Measurements from ENCODE around the gene FAM110C. TPM values are rescaled to one million over a fixed set of nuclear protein-coding genes. Genes with fewer than 3 reads are reported as not detected.

Gene FAM110C
- total and polyA plus RNA-seq, 2 of the 8 experiments (the other 6 are each of a cell fraction or from before 2014, with no cell fraction given), result 4.8 to 13.2 TPM

DNA sequence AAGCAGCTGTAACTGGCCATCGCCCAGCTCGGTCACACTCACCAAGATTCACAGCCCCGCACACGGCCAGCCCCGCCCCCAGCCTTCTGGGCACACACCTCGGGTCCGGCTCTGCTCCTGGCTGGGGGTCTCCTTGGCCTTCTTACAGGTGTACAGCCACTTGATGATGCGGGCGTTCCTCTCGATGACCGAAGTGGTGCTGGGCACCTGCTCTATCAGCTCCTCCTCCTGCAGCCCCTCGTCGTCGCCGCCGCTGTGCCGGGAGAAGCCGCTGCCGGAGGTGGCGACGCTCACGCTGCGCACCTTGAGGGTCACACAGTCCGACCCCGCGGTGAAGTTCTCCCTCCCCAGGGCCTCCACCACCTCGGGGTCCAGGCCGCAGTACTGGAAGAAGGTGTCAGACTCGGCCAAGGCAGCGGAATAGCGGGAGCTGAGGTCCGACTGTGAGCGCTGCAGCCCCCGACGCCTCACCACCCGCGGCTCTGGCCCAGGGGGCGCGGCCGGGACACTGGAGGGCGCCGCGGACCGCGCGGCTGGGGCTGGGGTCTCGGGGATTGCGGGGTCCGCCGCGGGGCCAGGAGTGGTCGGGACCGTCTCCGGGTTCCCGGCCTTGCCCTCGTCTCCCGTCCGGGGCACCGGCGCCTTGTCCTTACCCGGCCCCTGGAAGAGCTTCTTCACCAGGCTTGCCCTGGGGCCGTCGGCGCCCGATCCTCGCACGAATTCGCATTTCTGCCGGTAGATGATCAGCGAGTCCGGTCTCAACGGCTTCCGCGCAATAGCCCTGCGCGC, 769 bp downstream of the FAM110C start (continued):
- TF ChIP-seq, protein P1, sequence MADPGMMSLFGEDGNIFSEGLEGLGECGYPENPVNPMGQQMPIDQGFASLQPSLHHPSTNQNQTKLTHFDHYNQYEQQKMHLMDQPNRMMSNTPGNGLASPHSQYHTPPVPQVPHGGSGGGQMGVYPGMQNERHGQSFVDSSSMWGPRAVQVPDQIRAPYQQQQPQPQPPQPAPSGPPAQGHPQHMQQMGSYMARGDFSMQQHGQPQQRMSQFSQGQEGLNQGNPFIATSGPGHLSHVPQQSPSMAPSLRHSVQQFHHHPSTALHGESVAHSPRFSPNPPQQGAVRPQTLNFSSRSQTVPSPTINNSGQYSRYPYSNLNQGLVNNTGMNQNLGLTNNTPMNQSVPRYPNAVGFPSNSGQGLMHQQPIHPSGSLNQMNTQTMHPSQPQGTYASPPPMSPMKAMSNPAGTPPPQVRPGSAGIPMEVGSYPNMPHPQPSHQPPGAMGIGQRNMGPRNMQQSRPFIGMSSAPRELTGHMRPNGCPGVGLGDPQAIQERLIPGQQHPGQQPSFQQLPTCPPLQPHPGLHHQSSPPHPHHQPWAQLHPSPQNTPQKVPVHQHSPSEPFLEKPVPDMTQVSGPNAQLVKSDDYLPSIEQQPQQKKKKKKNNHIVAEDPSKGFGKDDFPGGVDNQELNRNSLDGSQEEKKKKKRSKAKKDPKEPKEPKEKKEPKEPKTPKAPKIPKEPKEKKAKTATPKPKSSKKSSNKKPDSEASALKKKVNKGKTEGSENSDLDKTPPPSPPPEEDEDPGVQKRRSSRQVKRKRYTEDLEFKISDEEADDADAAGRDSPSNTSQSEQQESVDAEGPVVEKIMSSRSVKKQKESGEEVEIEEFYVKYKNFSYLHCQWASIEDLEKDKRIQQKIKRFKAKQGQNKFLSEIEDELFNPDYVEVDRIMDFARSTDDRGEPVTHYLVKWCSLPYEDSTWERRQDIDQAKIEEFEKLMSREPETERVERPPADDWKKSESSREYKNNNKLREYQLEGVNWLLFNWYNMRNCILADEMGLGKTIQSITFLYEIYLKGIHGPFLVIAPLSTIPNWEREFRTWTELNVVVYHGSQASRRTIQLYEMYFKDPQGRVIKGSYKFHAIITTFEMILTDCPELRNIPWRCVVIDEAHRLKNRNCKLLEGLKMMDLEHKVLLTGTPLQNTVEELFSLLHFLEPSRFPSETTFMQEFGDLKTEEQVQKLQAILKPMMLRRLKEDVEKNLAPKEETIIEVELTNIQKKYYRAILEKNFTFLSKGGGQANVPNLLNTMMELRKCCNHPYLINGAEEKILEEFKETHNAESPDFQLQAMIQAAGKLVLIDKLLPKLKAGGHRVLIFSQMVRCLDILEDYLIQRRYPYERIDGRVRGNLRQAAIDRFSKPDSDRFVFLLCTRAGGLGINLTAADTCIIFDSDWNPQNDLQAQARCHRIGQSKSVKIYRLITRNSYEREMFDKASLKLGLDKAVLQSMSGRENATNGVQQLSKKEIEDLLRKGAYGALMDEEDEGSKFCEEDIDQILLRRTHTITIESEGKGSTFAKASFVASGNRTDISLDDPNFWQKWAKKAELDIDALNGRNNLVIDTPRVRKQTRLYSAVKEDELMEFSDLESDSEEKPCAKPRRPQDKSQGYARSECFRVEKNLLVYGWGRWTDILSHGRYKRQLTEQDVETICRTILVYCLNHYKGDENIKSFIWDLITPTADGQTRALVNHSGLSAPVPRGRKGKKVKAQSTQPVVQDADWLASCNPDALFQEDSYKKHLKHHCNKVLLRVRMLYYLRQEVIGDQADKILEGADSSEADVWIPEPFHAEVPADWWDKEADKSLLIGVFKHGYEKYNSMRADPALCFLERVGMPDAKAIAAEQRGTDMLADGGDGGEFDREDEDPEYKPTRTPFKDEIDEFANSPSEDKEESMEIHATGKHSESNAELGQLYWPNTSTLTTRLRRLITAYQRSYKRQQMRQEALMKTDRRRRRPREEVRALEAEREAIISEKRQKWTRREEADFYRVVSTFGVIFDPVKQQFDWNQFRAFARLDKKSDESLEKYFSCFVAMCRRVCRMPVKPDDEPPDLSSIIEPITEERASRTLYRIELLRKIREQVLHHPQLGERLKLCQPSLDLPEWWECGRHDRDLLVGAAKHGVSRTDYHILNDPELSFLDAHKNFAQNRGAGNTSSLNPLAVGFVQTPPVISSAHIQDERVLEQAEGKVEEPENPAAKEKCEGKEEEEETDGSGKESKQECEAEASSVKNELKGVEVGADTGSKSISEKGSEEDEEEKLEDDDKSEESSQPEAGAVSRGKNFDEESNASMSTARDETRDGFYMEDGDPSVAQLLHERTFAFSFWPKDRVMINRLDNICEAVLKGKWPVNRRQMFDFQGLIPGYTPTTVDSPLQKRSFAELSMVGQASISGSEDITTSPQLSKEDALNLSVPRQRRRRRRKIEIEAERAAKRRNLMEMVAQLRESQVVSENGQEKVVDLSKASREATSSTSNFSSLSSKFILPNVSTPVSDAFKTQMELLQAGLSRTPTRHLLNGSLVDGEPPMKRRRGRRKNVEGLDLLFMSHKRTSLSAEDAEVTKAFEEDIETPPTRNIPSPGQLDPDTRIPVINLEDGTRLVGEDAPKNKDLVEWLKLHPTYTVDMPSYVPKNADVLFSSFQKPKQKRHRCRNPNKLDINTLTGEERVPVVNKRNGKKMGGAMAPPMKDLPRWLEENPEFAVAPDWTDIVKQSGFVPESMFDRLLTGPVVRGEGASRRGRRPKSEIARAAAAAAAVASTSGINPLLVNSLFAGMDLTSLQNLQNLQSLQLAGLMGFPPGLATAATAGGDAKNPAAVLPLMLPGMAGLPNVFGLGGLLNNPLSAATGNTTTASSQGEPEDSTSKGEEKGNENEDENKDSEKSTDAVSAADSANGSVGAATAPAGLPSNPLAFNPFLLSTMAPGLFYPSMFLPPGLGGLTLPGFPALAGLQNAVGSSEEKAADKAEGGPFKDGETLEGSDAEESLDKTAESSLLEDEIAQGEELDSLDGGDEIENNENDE (IDR thresholded peaks at IDR 0.05; ENCODE audit: insufficient replicate concordance, low read length), result no peak
- TF ChIP-seq KDM4A (IDR thresholded peaks at IDR 0.05; ENCODE audit: low read depth, low read length, severe bottlenecking), result no peak
- no peak for TF ChIP-seq CHD1 (IDR thresholded peaks at IDR 0.05; ENCODE audit: low read depth, low read length)
- TF ChIP-seq SIX5 (IDR thresholded peaks at IDR 0.05; ENCODE audit: low read depth, low read length), result no peak
- TF ChIP-seq, protein P2, sequence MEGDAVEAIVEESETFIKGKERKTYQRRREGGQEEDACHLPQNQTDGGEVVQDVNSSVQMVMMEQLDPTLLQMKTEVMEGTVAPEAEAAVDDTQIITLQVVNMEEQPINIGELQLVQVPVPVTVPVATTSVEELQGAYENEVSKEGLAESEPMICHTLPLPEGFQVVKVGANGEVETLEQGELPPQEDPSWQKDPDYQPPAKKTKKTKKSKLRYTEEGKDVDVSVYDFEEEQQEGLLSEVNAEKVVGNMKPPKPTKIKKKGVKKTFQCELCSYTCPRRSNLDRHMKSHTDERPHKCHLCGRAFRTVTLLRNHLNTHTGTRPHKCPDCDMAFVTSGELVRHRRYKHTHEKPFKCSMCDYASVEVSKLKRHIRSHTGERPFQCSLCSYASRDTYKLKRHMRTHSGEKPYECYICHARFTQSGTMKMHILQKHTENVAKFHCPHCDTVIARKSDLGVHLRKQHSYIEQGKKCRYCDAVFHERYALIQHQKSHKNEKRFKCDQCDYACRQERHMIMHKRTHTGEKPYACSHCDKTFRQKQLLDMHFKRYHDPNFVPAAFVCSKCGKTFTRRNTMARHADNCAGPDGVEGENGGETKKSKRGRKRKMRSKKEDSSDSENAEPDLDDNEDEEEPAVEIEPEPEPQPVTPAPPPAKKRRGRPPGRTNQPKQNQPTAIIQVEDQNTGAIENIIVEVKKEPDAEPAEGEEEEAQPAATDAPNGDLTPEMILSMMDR (IDR thresholded peaks at IDR 0.05; ENCODE audit: control extremely low read depth in 1 of 3, insufficient read depth in 1 of 3, low read depth in 1 of 3, low read length in 3 of 3), result no peak
- TF ChIP-seq RFX5 (IDR thresholded peaks at IDR 0.05; ENCODE audit: borderline replicate concordance, low read depth, low read length), result no peak
- no peak for TF ChIP-seq NRF1 (IDR thresholded peaks at IDR 0.05; ENCODE audit: low read depth, low read length)
- no peak for TF ChIP-seq TEAD4 (IDR thresholded peaks at IDR 0.05; ENCODE audit: low read depth, low read length)
